ENCODE measurements around the gene CKM.

The CKM gene

DNA sequence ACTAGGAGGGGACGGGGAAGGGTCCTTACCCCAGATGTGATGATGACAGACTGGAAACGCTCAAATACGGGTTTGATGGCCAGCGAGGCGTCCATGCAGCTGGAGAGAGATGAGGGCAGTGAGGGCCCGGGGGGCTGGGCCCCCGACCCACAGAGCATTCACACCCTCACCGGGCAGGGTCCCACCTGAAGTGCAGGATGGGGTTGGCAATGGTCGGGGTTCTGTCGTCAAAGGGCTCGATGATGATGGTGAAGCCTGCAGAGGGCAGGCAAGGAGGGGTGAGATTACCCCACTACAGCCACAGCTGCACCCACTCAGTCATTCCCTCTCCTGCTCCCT, 34.7 kb upstream of the CKM start:
- Histone ChIP-seq H3K9ac (ENCODE audit: low read length in 5 of 5) (no peak overlapping the region), H3K36me3 (ENCODE audit: control insufficient read depth in 5 of 5, insufficient read depth in 5 of 5, low read length in 5 of 5) (peaks cover 0 to 74% (median 53%) of the 10 kb centered on the region in 5 donors), H3K27me3 (ENCODE audit: control insufficient read depth in 5 of 5, insufficient read depth in 4 of 5, low read length in 5 of 5) (no peaks in the 10 kb centered on the region), H3K27ac (ENCODE audit: low read depth, low read length) (no peak overlapping the region), H3K9me3 (ENCODE audit: control insufficient read depth in 5 of 5, low read length in 5 of 5) (no peaks in the 10 kb centered on the region), H3K4me3 (ENCODE audit: low read depth in 1 of 5, low read length in 5 of 5) (no peak overlapping the region), H3K4me1 (ENCODE audit: control insufficient read depth in 5 of 5, insufficient read depth in 5 of 5, low read length in 5 of 5) (no peaks in the 10 kb centered on the region)

DNA sequence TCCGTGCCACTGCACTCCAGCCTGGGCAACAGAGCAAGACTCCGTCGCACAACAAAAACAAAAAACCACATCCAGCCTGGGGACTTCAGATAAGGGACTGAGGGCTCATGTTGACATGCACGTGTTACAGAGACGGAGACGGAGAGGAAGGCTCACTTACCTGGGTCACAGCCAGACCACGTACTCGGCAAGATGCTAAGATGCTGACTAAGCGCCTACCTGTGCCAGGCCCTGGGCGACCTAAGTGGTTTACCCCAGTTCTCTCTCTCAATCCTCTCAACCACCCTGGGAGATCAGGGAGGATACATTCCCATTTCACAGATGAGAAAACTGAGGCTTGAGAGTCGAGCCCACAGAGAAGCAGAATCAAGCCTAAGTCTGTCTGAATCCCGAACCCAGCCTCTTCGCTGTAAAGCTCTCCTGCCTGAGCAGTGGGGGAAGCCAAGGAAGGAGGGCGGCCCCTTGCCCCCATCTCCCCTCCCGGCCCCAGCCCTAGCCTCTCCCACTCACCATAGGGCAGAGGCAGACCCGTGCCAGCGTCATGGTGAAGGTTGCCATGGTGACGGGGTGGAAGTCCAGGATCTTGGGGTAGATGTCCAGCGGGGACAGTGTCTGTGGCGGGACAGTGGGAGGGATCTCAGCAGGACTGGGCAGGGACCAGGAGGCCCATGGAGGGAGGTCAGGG, 34.2 kb upstream of the CKM start:
- Histone ChIP-seq H3K27me3 (ENCODE audit: control insufficient read depth in 5 of 5, insufficient read depth in 4 of 5, low read length in 5 of 5) (no peaks in the 10 kb centered on the region), H3K9ac (ENCODE audit: low read length in 5 of 5) (no peak overlapping the region), H3K36me3 (ENCODE audit: control insufficient read depth in 5 of 5, insufficient read depth in 5 of 5, low read length in 5 of 5) (peaks cover 0 to 77% (median 55%) of the 10 kb centered on the region in 5 donors), H3K4me1 (ENCODE audit: control insufficient read depth in 5 of 5, insufficient read depth in 5 of 5, low read length in 5 of 5) (no peaks in the 10 kb centered on the region), H3K9me3 (ENCODE audit: control insufficient read depth in 5 of 5, low read length in 5 of 5) (no peaks in the 10 kb centered on the region), H3K27ac (ENCODE audit: low read depth, low read length) (no peak overlapping the region), H3K4me3 (ENCODE audit: low read depth in 1 of 5, low read length in 5 of 5) (no peak overlapping the region)

DNA sequence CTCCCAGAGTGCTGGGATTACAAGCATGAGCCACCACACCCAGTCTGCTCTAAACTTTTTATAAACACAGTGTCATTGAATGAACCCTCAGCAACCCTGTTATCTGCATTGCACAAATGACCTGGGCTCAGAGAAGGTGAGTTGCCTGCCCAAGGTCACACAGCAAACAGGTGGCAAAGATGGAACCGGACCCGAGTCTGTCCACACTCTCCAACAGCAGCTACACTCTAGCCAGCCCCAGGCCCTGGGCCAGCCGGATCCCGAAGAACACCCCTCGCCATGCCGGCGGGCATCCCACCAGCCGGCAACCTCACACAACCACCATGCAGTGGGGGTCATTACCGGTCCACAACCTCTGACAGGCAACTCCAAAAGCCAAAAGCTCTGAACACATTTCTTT, 33.2 kb upstream of the CKM start:
- Histone ChIP-seq H3K9me3 (ENCODE audit: control insufficient read depth in 5 of 5, low read length in 5 of 5) (no peaks in the 10 kb centered on the region), H3K36me3 (ENCODE audit: control insufficient read depth in 5 of 5, insufficient read depth in 5 of 5, low read length in 5 of 5) (peaks cover 0 to 77% (median 55%) of the 10 kb centered on the region in 5 donors), H3K9ac (ENCODE audit: low read length in 5 of 5) (no peak overlapping the region)

DNA sequence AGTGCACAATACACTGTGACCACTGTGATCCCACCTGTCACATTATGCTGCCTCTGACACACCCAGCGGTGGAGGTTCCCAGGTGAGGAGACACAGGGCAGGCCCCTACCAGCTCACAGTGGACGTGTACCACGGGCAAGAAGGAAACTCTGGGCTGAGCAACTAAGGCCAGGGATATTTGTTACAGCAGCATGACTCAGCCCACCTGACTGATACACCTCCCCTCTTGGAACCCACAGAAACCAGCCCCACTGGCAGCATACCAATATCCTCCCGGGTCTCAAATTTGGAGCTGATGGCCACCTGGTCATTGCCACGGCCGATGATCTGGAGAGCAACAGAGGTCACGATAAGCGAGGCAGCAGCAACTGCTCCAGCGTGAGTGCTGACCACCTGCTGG, 32.7 kb upstream of the CKM start:
- H3K9me3 ChIP-seq (ENCODE audit: control insufficient read depth in 5 of 5, low read length in 5 of 5): no peaks in the 10 kb centered on the region
- no peaks in the 10 kb centered on the region for H3K4me1 ChIP-seq (ENCODE audit: control insufficient read depth in 5 of 5, insufficient read depth in 5 of 5, low read length in 5 of 5)
- H3K36me3 ChIP-seq (ENCODE audit: control insufficient read depth in 5 of 5, insufficient read depth in 5 of 5, low read length in 5 of 5): peaks cover 0 to 80% (median 55%) of the 10 kb centered on the region in 5 donors
- no peak overlapping the region for H3K27ac ChIP-seq (ENCODE audit: low read depth, low read length)
- no peak overlapping the region for H3K4me3 ChIP-seq (ENCODE audit: low read depth in 1 of 5, low read length in 5 of 5)
- no peaks in the 10 kb centered on the region for H3K27me3 ChIP-seq (ENCODE audit: control insufficient read depth in 5 of 5, insufficient read depth in 4 of 5, low read length in 5 of 5)
- H3K9ac ChIP-seq (ENCODE audit: low read length in 5 of 5): no peak overlapping the region

More for the DNA sequence above, 33.2 kb upstream of the CKM start:
- Histone ChIP-seq H3K27me3 (ENCODE audit: control insufficient read depth in 5 of 5, insufficient read depth in 4 of 5, low read length in 5 of 5) (no peaks in the 10 kb centered on the region), H3K4me3 (ENCODE audit: low read depth in 1 of 5, low read length in 5 of 5) (no peak overlapping the region), H3K4me1 (ENCODE audit: control insufficient read depth in 5 of 5, insufficient read depth in 5 of 5, low read length in 5 of 5) (no peaks in the 10 kb centered on the region), H3K27ac (ENCODE audit: low read depth, low read length) (no peak overlapping the region)

DNA sequence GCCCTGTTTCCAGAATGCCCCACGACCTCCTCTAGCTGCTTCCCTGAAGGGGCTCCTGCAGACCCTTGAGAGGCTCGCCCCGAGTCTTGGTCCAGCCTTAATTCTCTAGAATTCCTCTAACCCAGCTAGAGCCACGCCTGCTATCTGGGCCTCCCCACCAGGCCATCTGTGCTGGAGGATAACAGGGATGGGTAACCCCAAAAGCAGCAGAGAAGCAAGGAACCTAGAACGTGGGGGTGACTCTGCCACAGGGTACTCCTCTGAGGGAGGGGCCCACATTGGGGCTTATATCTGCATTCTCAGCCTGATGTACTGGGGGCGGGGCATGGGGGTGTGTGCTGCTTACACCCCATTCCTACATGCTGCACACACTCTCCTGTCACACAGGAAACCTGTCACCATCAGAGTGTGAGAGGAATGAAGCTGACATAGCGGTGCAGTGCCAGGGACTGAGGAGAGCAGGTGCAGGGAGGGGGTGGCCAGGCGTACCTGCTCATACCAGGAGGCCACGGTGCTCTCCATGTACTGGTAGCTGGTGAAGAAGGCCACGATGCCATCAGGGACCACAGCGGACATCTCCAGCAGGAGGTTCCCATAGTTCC, 31.7 kb upstream of the CKM start:
- no peak overlapping the region for H3K4me3 ChIP-seq (ENCODE audit: low read depth in 1 of 5, low read length in 5 of 5)
- no peaks in the 10 kb centered on the region for H3K4me1 ChIP-seq (ENCODE audit: control insufficient read depth in 5 of 5, insufficient read depth in 5 of 5, low read length in 5 of 5)
- peaks cover 0 to 80% (median 54%) of the 10 kb centered on the region in 5 donors for H3K36me3 ChIP-seq (ENCODE audit: control insufficient read depth in 5 of 5, insufficient read depth in 5 of 5, low read length in 5 of 5)
- no peaks in the 10 kb centered on the region for H3K9me3 ChIP-seq (ENCODE audit: control insufficient read depth in 5 of 5, low read length in 5 of 5)
- no peaks in the 10 kb centered on the region for H3K27me3 ChIP-seq (ENCODE audit: control insufficient read depth in 5 of 5, insufficient read depth in 4 of 5, low read length in 5 of 5)
- no peak overlapping the region for H3K9ac ChIP-seq (ENCODE audit: low read length in 5 of 5)
- no peak overlapping the region for H3K27ac ChIP-seq (ENCODE audit: low read depth, low read length)

- Histone ChIP-seq H3K4me3 (ENCODE audit: low read depth in 1 of 5, low read length in 5 of 5) (no peak overlapping the region), H3K9ac (ENCODE audit: low read length in 5 of 5) (no peak overlapping the region), H3K27ac (ENCODE audit: low read depth, low read length) (no peak overlapping the region), H3K4me1 (ENCODE audit: control insufficient read depth in 5 of 5, insufficient read depth in 5 of 5, low read length in 5 of 5) (no peaks in the 10 kb centered on the region), H3K36me3 (ENCODE audit: control insufficient read depth in 5 of 5, insufficient read depth in 5 of 5, low read length in 5 of 5) (peaks cover 0 to 69% (median 48%) of the 10 kb centered on the region in 5 donors), H3K9me3 (ENCODE audit: control insufficient read depth in 5 of 5, low read length in 5 of 5) (no peaks in the 10 kb centered on the region), H3K27me3 (ENCODE audit: control insufficient read depth in 5 of 5, insufficient read depth in 4 of 5, low read length in 5 of 5) (peaks cover 0 to 2% (median under 1%) of the 10 kb centered on the region in 5 donors)
These were observed 30.5 kb upstream of the CKM start for GRCh38 chr19:45352914-45353796.

DNA sequence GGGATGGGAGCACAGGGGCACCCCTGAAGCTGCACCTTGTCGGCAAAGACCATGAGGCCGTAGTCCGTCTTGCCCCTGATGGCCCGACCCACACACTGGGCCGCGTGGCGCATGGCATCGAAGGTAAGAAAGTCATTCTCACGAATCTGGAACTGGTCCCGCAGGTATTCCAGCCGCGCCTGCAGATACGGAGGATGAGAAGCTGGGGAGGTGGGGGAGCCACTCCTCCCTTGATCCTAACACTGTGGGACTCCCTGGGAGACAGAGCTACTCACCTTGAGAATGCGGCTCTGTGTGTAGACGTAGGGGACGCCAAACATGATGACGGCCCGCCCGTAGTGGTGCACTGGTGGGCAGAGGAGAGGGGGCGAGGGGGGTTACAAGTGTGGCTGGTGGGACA, 29.8 kb upstream of the CKM start:
- H3K4me1 ChIP-seq (ENCODE audit: control insufficient read depth in 5 of 5, insufficient read depth in 5 of 5, low read length in 5 of 5): no peaks in the 10 kb centered on the region
- no peak overlapping the region for H3K27ac ChIP-seq (ENCODE audit: low read depth, low read length)
- H3K27me3 ChIP-seq (ENCODE audit: control insufficient read depth in 5 of 5, insufficient read depth in 4 of 5, low read length in 5 of 5): peaks cover 3 to 7% (median 6%) of the 10 kb centered on the region in 5 donors
- no peak overlapping the region for H3K4me3 ChIP-seq (ENCODE audit: low read depth in 1 of 5, low read length in 5 of 5)
- H3K9me3 ChIP-seq (ENCODE audit: control insufficient read depth in 5 of 5, low read length in 5 of 5): no peaks in the 10 kb centered on the region
- H3K36me3 ChIP-seq (ENCODE audit: control insufficient read depth in 5 of 5, insufficient read depth in 5 of 5, low read length in 5 of 5): peaks cover 0 to 69% (median 48%) of the 10 kb centered on the region in 5 donors
- H3K9ac ChIP-seq (ENCODE audit: low read length in 5 of 5): no peak overlapping the region

DNA sequence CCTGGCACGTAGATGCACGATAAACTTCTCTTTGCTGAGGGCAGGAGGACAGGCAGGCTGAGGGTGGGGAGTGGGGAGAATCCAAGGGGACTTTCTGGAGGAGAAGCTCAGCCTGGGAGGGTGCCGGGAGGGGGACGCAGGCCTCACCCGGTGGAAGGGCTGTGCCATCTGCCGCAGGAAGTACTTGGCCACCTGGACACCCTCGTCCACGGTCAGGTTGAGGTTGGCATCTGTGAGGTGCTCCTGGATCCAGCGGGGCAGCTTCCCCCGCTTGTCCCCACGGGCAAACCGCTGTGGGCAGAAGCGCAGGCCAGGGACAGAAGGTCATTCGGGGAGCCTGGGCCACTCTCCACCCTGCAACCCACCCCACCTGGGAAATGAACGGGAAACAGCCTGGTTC, 29.4 kb upstream of the CKM start:
- Histone ChIP-seq H3K9ac (ENCODE audit: low read length in 5 of 5) (no peak overlapping the region), H3K36me3 (ENCODE audit: control insufficient read depth in 5 of 5, insufficient read depth in 5 of 5, low read length in 5 of 5) (peaks cover 0 to 66% (median 48%) of the 10 kb centered on the region in 5 donors), H3K9me3 (ENCODE audit: control insufficient read depth in 5 of 5, low read length in 5 of 5) (no peaks in the 10 kb centered on the region), H3K4me3 (ENCODE audit: low read depth in 1 of 5, low read length in 5 of 5) (no peak overlapping the region), H3K27me3 (ENCODE audit: control insufficient read depth in 5 of 5, insufficient read depth in 4 of 5, low read length in 5 of 5) (peaks cover 7 to 9% (median 8%) of the 10 kb centered on the region in 5 donors), H3K27ac (ENCODE audit: low read depth, low read length) (no peak overlapping the region), H3K4me1 (ENCODE audit: control insufficient read depth in 5 of 5, insufficient read depth in 5 of 5, low read length in 5 of 5) (no peaks in the 10 kb centered on the region)

- Histone ChIP-seq H3K9me3 (ENCODE audit: control insufficient read depth in 5 of 5, low read length in 5 of 5) (no peaks in the 10 kb centered on the region), H3K27ac (ENCODE audit: low read depth, low read length) (no peak overlapping the region), H3K9ac (ENCODE audit: low read length in 5 of 5) (no peak overlapping the region), H3K27me3 (ENCODE audit: control insufficient read depth in 5 of 5, insufficient read depth in 4 of 5, low read length in 5 of 5) (peaks cover 11 to 13% (median 13%) of the 10 kb centered on the region in 5 donors), H3K4me3 (ENCODE audit: low read depth in 1 of 5, low read length in 5 of 5) (no peak overlapping the region), H3K36me3 (ENCODE audit: control insufficient read depth in 5 of 5, insufficient read depth in 5 of 5, low read length in 5 of 5) (peaks cover 0 to 60% (median 43%) of the 10 kb centered on the region in 5 donors), H3K4me1 (ENCODE audit: control insufficient read depth in 5 of 5, insufficient read depth in 5 of 5, low read length in 5 of 5) (peaks cover 0 to 1% (median 0%) of the 10 kb centered on the region in 5 donors)
These were observed 28.8 kb upstream of the CKM start for GRCh38 chr19:45351401-45351952.

All from subcutaneous abdominal adipose tissue (tissue), 5 donors.